ENCODE measurements around the gene UBP1.
"Not testable (repeated sequence)": the region's sequence is repeated elsewhere in the genome, so short reads cannot be mapped to it uniquely, and the experiment has no call there.

UBP1 gene

GRCh38 chr3:33417066-33417673 lies 23.0 kb downstream of the UBP1 start:
- peaks cover 84% of the 10 kb centered on the region for H3K36me3 ChIP-seq (ENCODE audit: insufficient read depth, low read length)
- H3K4me1 ChIP-seq (ENCODE audit: insufficient read depth, low read length): no peaks in the 10 kb centered on the region
- H3K27me3 ChIP-seq (ENCODE audit: insufficient read depth, low read length): no peaks in the 10 kb centered on the region
- H3K27ac ChIP-seq (ENCODE audit: low read depth, low read length): no peak overlapping the region
- WGBS: 90% methylated on average over 2 of the region's 3 CpGs
- no peak overlapping the region for H3K4me3 ChIP-seq (ENCODE audit: low read length)
- no peaks in the 10 kb centered on the region for H3K9me3 ChIP-seq (ENCODE audit: insufficient read depth, low read depth, low read length)
- no peak overlapping the region for H3K9ac ChIP-seq (ENCODE audit: low read depth, low read length)

GRCh38 chr3:33410816-33411215 lies 29.4 kb downstream of the UBP1 start:
- H3K27me3 ChIP-seq (ENCODE audit: insufficient read depth, low read length); H3K4me1 ChIP-seq (ENCODE audit: insufficient read depth, low read length); H3K4me3 ChIP-seq (ENCODE audit: low read length); H3K9ac ChIP-seq (ENCODE audit: low read depth, low read length); H3K27ac ChIP-seq (ENCODE audit: low read depth, low read length); H3K9me3 ChIP-seq (ENCODE audit: insufficient read depth, low read depth, low read length): not testable (repeated sequence)
- 96% methylated on average over 2 of the region's 3 CpGs for WGBS
- peaks cover 97% of the 10 kb centered on the region for H3K36me3 ChIP-seq (ENCODE audit: insufficient read depth, low read length)

GRCh38 chr3:33403756-33404155 lies 36.4 kb downstream of the UBP1 start:
- H3K4me1 ChIP-seq (ENCODE audit: insufficient read depth, low read length): no peaks in the 10 kb centered on the region
- H3K36me3 ChIP-seq (ENCODE audit: insufficient read depth, low read length): peaks cover 97% of the 10 kb centered on the region
- H3K9ac ChIP-seq (ENCODE audit: low read depth, low read length): no peak overlapping the region
- WGBS: 98% methylated on average over 5 of the region's 6 CpGs
- H3K27me3 ChIP-seq (ENCODE audit: insufficient read depth, low read length): no peaks in the 10 kb centered on the region
- no peak overlapping the region for H3K4me3 ChIP-seq (ENCODE audit: low read length)
- no peaks in the 10 kb centered on the region for H3K9me3 ChIP-seq (ENCODE audit: insufficient read depth, low read depth, low read length)
- no peak overlapping the region for H3K27ac ChIP-seq (ENCODE audit: low read depth, low read length)

- H3K36me3 ChIP-seq (ENCODE audit: insufficient read depth, low read length): peaks cover 97% of the 10 kb centered on the region
These were observed 37.3 kb downstream of the UBP1 start for GRCh38 chr3:33402936-33403335.

GRCh38 chr3:33401781-33402180 lies 38.4 kb downstream of the UBP1 start:
- no peaks in the 10 kb centered on the region for H3K9me3 ChIP-seq (ENCODE audit: insufficient read depth, low read depth, low read length)
- no peak overlapping the region for H3K9ac ChIP-seq (ENCODE audit: low read depth, low read length)
- H3K4me3 ChIP-seq (ENCODE audit: low read length): no peak overlapping the region
- H3K36me3 ChIP-seq (ENCODE audit: insufficient read depth, low read length): peaks cover 97% of the 10 kb centered on the region
- no peak overlapping the region for H3K27ac ChIP-seq (ENCODE audit: low read depth, low read length)
- WGBS: 97% methylated on average over 2 of the region's 2 CpGs
- no peaks in the 10 kb centered on the region for H3K27me3 ChIP-seq (ENCODE audit: insufficient read depth, low read length)
- H3K4me1 ChIP-seq (ENCODE audit: insufficient read depth, low read length): no peaks in the 10 kb centered on the region

More at GRCh38 chr3:33402936-33403335, 37.3 kb downstream of the UBP1 start:
- Histone ChIP-seq H3K27me3 (ENCODE audit: insufficient read depth, low read length) (no peaks in the 10 kb centered on the region), H3K9me3 (ENCODE audit: insufficient read depth, low read depth, low read length) (no peaks in the 10 kb centered on the region), H3K9ac (ENCODE audit: low read depth, low read length) (no peak overlapping the region), H3K4me1 (ENCODE audit: insufficient read depth, low read length) (no peaks in the 10 kb centered on the region), H3K4me3 (ENCODE audit: low read length) (no peak overlapping the region), H3K27ac (ENCODE audit: low read depth, low read length) (no peak overlapping the region)
- 98% methylated on average over 3 of the region's 3 CpGs for WGBS

- Histone ChIP-seq H3K9ac (ENCODE audit: low read depth, low read length) (no peak overlapping the region), H3K4me3 (ENCODE audit: low read length) (no peak overlapping the region), H3K36me3 (ENCODE audit: insufficient read depth, low read length) (peaks cover 98% of the 10 kb centered on the region), H3K9me3 (ENCODE audit: insufficient read depth, low read depth, low read length) (no peaks in the 10 kb centered on the region), H3K4me1 (ENCODE audit: insufficient read depth, low read length) (no peaks in the 10 kb centered on the region), H3K27ac (ENCODE audit: low read depth, low read length) (no peak overlapping the region), H3K27me3 (ENCODE audit: insufficient read depth, low read length) (no peaks in the 10 kb centered on the region)
- WGBS: 97% methylated on average over 5 of the region's 5 CpGs
These were observed 41.8 kb downstream of the UBP1 start for GRCh38 chr3:33398410-33398809.

- no peak overlapping the region for H3K4me3 ChIP-seq (ENCODE audit: low read length)
- peaks cover 98% of the 10 kb centered on the region for H3K36me3 ChIP-seq (ENCODE audit: insufficient read depth, low read length)
- H3K4me1 ChIP-seq (ENCODE audit: insufficient read depth, low read length): no peaks in the 10 kb centered on the region
- no peak overlapping the region for H3K27ac ChIP-seq (ENCODE audit: low read depth, low read length)
- no peaks in the 10 kb centered on the region for H3K9me3 ChIP-seq (ENCODE audit: insufficient read depth, low read depth, low read length)
- H3K9ac ChIP-seq (ENCODE audit: low read depth, low read length): no peak overlapping the region
- WGBS: 93% methylated on average over 7 of the region's 7 CpGs
- no peaks in the 10 kb centered on the region for H3K27me3 ChIP-seq (ENCODE audit: insufficient read depth, low read length)
These were observed 44.3 kb downstream of the UBP1 start for GRCh38 chr3:33395900-33396299.

GRCh38 chr3:33394403-33395054 lies 45.7 kb downstream of the UBP1 start:
- Histone ChIP-seq H3K27me3 (ENCODE audit: insufficient read depth, low read length) (no peaks in the 10 kb centered on the region), H3K9me3 (ENCODE audit: insufficient read depth, low read depth, low read length) (no peaks in the 10 kb centered on the region), H3K36me3 (ENCODE audit: insufficient read depth, low read length) (peaks cover 98% of the 10 kb centered on the region), H3K9ac (ENCODE audit: low read depth, low read length) (no peak overlapping the region), H3K4me3 (ENCODE audit: low read length) (no peak overlapping the region), H3K27ac (ENCODE audit: low read depth, low read length) (no peak overlapping the region), H3K4me1 (ENCODE audit: insufficient read depth, low read length) (no peaks in the 10 kb centered on the region)
- 100% methylated on average over 1 of the region's 1 CpG for WGBS

GRCh38 chr3:33392703-33393125 lies 47.5 kb downstream of the UBP1 start:
- H3K4me3 ChIP-seq (ENCODE audit: low read length): no peak overlapping the region
- H3K27ac ChIP-seq (ENCODE audit: low read depth, low read length): no peak overlapping the region
- H3K4me1 ChIP-seq (ENCODE audit: insufficient read depth, low read length): no peaks in the 10 kb centered on the region
- H3K9me3 ChIP-seq (ENCODE audit: insufficient read depth, low read depth, low read length): no peaks in the 10 kb centered on the region
- peaks cover 95% of the 10 kb centered on the region for H3K36me3 ChIP-seq (ENCODE audit: insufficient read depth, low read length)
- WGBS: 90% methylated on average over 4 of the region's 4 CpGs
- H3K27me3 ChIP-seq (ENCODE audit: insufficient read depth, low read length): no peaks in the 10 kb centered on the region
- H3K9ac ChIP-seq (ENCODE audit: low read depth, low read length): no peak overlapping the region

GRCh38 chr3:33392144-33392543 lies 48.1 kb downstream of the UBP1 start:
- 95% methylated on average over 4 of the region's 4 CpGs for WGBS
- Histone ChIP-seq H3K27me3 (ENCODE audit: insufficient read depth, low read length) (no peaks in the 10 kb centered on the region), H3K36me3 (ENCODE audit: insufficient read depth, low read length) (peaks cover 95% of the 10 kb centered on the region), H3K27ac (ENCODE audit: low read depth, low read length) (no peak overlapping the region), H3K4me3 (ENCODE audit: low read length) (no peak overlapping the region), H3K9me3 (ENCODE audit: insufficient read depth, low read depth, low read length) (no peaks in the 10 kb centered on the region), H3K4me1 (ENCODE audit: insufficient read depth, low read length) (no peaks in the 10 kb centered on the region), H3K9ac (ENCODE audit: low read depth, low read length) (no peak overlapping the region)

GRCh38 chr3:33391255-33391995 lies 48.8 kb downstream of the UBP1 start:
- Histone ChIP-seq H3K4me3 (ENCODE audit: low read length) (no peak overlapping the region), H3K9me3 (ENCODE audit: insufficient read depth, low read depth, low read length) (no peaks in the 10 kb centered on the region), H3K27me3 (ENCODE audit: insufficient read depth, low read length) (no peaks in the 10 kb centered on the region), H3K9ac (ENCODE audit: low read depth, low read length) (no peak overlapping the region), H3K27ac (ENCODE audit: low read depth, low read length) (no peak overlapping the region), H3K4me1 (ENCODE audit: insufficient read depth, low read length) (no peaks in the 10 kb centered on the region), H3K36me3 (ENCODE audit: insufficient read depth, low read length) (peaks cover 95% of the 10 kb centered on the region)
- WGBS: 96% methylated on average over 8 of the region's 8 CpGs

Measured in HUES64 (cell line).